ENCODE results near the gene UPK1A.
"Not testable (repeated sequence)": the region's sequence is repeated elsewhere in the genome, so short reads cannot be mapped to it uniquely, and the experiment has no call there.

Gene UPK1A

DNA sequence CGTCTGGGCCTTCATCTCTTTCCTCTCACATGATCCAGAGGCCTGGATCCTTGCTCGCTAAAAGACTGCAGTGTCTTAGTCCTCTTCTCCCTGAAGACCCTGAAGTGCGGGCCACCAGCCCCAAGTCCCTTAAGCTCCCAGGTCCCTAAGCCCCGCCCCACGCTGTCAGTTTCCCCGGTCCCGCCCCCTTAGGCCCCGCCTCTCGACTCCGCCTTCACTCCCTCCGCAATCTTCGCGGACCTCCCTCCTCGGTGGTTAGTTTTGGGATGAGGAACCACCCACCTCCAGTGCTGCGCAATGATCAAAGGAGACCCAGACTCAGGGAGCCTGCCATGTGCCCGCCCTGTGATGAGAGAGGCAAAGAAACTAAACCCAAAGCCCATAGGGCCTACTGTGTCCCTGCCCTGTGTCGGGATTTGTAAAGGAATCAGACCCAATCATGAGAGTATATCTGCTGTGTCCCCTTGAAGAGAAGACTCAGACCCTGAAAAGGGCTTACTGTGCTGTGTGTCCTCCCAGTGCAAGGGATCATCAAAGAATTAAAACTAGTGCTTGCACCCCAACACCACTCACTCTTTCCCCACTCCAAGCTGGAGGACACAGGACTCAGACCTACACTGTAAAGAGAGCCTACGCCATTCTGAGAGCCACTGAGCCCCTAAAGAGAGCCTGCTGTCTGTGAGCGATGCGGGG, 21.2 kb upstream of the UPK1A start:
- DNase-seq, result peak; percentile 88

DNA sequence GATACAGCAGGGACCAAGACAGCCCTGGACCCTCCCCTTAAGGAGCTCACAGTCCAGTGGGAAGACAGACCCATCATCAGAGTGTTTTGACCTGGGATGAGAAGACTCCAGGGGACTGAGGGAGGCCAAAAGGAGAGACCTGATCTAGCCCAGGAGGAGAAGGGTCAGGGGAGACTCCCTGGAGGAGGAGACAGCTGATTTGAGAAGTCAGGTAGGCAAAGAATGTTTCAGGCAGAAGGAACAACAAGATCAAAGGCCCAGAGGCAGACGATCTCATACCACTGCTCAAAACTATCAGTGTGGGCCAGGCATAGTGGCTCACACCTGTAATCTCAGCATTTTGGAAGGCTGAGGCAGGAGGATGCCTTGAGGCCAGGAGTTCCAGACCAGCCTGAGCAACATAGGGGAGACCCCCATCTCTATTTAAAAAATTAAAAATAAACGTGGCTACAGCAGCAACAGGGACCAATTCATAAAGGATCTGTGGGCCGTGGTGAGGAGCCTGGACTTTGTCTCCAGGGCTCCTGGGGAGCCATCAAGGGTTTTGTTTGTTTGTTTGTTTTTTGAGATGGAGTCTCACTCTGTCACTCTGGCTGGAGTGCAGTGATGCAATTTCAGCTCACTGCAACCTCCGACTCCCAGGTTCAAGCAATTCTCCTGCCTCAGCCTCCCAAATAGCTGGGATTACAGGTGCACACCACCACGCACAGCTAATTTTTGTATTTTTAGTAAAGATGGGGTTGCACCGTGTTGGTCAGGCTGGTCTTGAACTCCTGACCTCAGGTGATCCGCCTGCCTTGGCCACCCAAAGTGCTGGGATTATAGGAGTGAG, 20.4 kb upstream of the UPK1A start:
- no peak for DNase-seq

- peak; percentile 93 for DNase-seq
Measured at GRCh38 chr19:35648017-35648961, 18.0 kb upstream of the UPK1A start, which contains the start of gene COX6B1. Gene COX6B1, plus strand, starts transcription at chr19:35648323. Its CDS starts 2,921 bp downstream, at chr19:35651244.

DNA sequence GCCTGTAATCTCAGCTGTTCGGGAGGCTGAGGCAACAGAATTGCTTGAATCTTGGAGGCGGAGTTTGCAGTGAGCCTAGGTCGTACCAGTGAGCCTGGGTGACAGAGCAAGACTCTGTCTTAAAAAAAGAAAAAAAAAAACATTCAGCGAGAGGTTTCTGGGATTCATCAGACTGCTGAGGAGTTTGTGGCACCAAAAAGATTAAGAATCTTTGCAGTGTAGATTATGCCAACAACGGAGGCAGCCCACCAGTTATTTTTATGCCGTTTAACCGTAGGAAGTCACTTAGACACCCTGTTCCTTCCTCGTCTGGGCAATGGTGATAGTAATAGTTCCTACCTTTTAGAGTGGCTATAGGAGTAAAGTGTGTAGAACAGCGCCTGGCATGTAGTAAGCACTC, 15.7 kb upstream of the UPK1A start:
- DNase-seq, result no peak

DNA sequence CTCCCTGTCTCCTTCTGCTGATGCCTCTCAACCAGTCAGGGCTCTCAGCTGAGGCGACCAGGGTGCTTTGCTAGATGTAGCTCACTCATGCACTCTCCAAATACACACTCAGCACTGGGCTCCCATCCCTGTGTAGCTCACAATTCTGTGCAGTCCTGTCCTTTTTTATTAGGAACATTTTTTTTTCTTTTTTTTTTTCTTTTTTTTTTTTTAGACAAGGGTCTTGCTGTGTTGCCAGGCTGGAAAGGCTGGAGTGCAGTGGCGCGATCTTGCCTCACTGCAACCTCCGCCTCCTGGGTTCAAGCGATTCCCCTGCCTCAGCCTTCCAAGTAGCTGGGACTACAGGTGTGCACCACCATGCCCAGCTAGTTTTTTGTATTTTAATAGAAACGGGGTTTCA, 11.5 kb upstream of the UPK1A start:
- DNase-seq, result not testable (repeated sequence)

DNA sequence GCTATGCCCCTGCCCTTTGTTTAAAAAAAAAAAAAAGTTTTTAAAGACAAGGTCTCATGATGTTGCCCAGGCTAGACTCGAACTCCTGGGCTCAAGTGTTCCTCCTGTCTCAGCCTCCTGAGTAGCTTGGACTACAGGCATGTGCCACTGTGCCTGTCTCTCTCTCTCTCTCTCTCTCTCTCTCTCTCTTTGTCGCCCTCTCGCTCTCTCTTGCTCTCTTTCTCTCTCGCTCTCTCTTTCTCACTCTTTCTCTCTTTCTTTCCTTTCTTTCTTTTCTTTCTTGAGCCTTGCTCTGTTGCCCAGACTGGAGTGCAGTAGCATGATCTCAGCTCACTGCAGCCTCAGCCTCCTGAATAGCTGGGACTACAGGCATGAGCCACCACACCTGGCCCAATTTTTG, 10.7 kb upstream of the UPK1A start:
- no peak for DNase-seq

GRCh38 chr19:35656700-35657099, 9.6 kb upstream of the UPK1A start:
- no peak for DNase-seq

- no peak for DNase-seq
Measured at GRCh38 chr19:35657904-35658700, 8.2 kb upstream of the UPK1A start.

- DNase-seq, result no peak
Measured at GRCh38 chr19:35661995-35662340, 4.3 kb upstream of the UPK1A start.

GRCh38 chr19:35663981-35664380, 2.3 kb upstream of the UPK1A start:
- no peak for DNase-seq

DNA sequence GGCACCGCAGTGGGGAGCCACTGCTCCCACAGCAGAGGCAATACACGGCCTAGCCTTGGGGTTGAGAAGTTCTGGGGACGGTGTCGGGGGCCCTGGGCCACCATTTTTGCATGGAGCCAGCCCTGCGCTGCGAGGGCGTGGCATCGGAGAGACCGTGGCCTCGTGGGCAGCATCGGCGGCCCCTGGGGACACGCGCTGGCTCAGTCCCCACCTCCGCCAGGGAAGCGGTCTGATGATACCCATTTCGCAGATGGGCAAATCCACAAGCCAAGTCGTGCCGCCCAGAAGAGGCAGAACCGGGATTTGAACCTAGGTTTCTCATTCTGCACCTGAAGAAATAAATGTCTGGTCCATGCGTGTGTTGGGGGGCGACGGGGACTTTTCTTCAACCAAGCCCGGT, 1.2 kb upstream of the UPK1A start:
- DNase-seq, result no peak

DNA sequence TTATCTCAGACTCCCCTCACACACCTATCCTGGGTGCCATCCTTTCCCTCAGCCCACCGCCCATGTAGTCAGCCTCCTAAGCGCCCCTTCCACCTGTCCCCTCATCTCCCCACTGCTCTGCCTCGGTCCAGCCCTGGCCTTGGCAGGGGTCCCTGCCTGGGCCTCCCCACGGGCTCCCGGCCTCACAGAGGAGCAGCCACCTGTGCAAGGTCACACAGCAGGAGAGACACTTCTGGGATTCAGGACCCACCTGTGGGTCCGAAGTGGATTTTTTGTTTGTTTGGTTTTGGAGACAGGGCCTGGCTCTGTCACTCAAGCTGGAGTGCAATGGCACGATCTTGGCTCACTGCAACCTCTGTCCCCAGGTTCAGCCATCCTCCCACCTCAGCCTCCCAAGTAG, 713 bp upstream of the UPK1A start:
- no peak for DNase-seq

DNA sequence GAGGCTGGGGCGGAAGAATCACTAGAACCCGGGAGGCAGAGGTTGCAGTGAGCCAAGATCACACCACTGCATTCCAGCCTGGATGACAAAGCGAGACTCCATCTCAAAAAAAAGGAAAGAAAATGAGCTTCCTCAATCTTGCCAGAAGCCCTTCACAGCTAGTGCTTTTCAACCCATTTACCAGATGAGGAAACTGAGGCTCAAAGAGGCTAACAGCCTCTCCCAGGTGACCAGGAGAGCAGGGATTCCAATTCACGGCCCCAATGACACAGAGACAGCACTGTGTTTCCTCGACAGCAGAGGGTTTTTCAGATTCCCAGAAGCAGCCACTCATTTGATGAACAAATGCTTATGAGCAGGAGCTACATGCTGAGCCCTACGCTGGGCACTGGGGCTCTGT, 3.2 kb downstream of the UPK1A start:
- DNase-seq, result no peak

GRCh38 chr19:35669974-35670373, 3.7 kb downstream of the UPK1A start:
- no peak for DNase-seq

DNA sequence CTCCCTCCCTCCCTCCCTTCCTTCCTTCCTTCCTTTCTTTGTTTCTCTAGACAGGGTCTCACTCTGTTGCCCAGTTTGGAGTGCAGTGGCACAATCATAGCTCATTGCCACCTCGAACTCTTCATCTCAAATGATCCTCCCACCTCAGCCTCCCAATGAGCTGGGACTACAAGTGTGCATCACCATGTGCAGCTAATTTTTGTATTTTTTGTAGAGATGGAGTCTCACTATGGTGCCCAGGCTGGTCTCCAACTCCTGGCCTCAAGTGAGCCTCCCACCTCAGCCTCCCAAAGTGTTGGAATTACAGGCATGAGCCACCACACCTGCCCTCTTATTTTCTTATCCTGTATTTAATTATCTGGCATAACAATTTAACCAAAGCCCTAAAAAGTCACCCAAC, 4.4 kb downstream of the UPK1A start:
- no peak for DNase-seq

- no peak for DNase-seq
Measured at GRCh38 chr19:35671818-35672217, 5.5 kb downstream of the UPK1A start.

DNA sequence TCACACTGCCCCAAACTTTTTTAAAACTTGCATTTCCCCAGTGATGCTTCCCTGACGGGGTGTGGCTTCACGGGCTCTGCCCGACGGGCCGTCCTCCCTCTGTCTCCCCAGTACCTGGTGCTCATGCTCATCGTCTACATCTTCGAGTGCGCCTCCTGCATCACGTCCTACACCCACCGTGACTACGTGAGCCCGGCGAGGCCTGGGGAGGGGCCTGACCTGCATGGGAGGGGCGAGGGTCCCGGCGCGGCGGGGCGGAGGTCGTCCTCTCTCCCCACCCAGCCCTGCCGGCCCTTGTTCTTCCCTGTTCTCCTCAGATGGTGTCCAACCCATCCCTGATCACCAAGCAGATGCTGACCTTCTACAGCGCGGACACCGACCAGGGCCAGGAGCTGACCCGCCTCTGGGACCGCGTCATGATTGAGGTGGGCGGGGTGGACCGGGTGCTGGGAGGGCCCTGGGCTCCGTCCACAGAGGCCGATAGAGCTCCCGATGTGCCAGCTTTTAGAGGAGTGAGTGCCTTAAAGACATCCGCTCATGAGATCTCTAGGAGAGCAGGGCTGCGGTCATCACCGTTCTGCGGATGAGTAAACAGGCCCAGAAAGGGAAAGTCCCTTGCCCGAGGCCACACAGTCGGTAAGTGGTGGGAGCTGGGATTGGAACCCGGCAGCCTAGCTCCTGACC, 6.9 kb downstream of the UPK1A start:
- peak; percentile 48 for DNase-seq

- no peak for DNase-seq
Measured at GRCh38 chr19:35675589-35676140, 9.3 kb downstream of the UPK1A start.

DNA sequence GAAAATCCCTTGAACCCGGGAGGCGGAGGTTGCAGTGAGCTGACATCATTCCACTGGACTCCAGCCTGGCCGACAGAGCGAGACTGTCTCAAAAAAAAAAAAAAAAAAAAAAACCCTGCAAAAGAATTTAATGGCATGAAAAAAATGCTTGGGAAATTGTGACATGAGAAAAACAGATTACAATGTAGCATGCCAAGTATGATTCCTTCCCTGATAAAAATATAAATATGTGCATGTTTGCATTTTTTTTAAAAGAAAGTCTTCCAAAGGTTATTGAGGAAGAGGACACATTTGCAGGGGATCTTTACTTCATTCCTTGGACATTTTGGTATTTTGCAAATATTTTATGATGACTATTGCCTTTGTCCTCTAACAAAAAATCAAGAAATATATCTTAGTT, 23.5 kb downstream of the UPK1A start:
- no peak for DNase-seq

DNA sequence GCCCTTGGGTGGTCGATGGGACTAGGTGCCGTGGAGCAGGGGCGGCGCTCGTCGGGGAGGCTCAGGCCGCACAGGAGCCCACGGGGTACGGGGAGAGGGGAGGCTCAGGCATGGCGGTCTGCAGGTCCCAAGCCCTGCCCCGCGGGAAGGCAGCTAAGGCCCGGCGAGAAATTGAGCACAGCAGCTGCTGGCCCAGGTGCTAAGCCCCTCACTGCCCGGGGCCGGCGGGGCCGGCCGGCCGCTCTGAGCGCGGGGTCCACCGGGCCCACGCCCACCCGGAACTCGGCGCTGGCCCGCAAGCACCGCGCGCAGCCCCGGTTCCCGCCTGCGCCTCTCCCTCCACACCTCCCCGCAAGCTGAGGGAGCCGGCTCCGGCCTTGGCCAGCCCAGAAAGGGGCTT, 24.8 kb downstream of the UPK1A start:
- DNase-seq, result not testable (repeated sequence)

DNA sequence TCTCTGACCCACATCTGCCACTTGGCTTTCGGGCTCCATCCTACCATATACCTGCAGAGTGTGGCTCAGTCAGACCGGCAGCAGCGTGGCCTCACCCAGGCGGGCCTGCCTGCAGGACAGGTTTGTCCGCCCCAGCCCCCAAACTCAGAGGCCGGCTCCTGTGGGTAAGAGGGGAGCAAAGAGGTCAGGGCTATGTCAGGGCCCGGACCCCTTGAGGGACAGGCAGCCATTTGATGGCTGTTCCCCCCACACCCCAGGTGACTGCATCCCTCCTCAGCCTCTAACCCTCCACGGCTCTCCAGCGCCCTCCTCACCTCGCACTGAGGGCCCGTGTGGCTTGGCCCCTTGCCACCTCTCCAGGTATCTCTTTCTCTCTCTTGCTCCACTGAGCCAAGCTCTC, 25.7 kb downstream of the UPK1A start:
- DNase-seq, result no peak

DNA sequence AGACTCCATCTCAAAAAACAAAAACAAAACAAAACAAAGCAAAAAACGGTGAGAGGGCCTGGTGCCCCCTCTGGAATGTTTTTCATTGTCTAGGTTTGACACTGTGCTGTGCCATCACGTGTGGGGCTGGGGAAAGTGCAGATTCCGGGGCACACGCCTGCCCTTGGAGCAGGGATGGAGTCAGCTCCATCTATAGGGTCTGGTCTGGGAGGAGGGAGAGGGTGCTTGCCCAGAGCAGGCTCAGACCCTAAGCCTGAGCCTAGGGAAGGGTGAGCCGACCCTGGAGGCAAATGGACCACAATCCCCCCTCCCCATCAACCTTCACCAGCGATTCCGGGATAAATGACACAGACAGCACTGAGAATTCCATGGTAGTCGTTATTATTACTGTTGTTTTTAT, 27.1 kb downstream of the UPK1A start:
- DNase-seq, result no peak

Measured in CD4-positive, alpha-beta T cell treated with Interleukin-17A for 4 hours (primary cell).